ENCODE results near the gene TEKT2.
A peak's percentile ranks its signal among the peaks of the same experiment; 100 is the strongest.

Gene TEKT2

GRCh38 chr1:36087233-36088123 lies 3.6 kb downstream of the TEKT2 start:
- no peak for DNase-seq (ENCODE audit: low read depth in 3 of 3, low spot score in 1 of 3)

GRCh38 chr1:36088265-36088576 lies 4.3 kb downstream of the TEKT2 start:
- DNase-seq (ENCODE audit: low read depth in 3 of 3, low spot score in 1 of 3), result no peak

GRCh38 chr1:36088577-36089392 lies 4.9 kb downstream of the TEKT2 start, which contains the start of gene ADPRS:
Gene ADPRS (plus strand): TSS chr1:36088892. CDS start chr1:36088905, 13 bp downstream.
- DNase-seq (ENCODE audit: low read depth in 3 of 3, low spot score in 1 of 3), result peak; percentile 71 to 88 (median 79)

GRCh38 chr1:36089393-36090121 lies 5.7 kb downstream of the TEKT2 start:
- DNase-seq (ENCODE audit: low read depth in 3 of 3, low spot score in 1 of 3), result no peak

- DNase-seq (ENCODE audit: low read depth in 3 of 3, low spot score in 1 of 3), result no peak
These were observed 7.2 kb downstream of the TEKT2 start for GRCh38 chr1:36091141-36091540.

- DNase-seq (ENCODE audit: low read depth in 3 of 3, low spot score in 1 of 3), result no peak
These were observed 7.8 kb downstream of the TEKT2 start for GRCh38 chr1:36091698-36092097.

- DNase-seq (ENCODE audit: low read depth in 3 of 3, low spot score in 1 of 3), result no peak
These were observed 8.4 kb downstream of the TEKT2 start for GRCh38 chr1:36092166-36092797.

- DNase-seq (ENCODE audit: low read depth in 3 of 3, low spot score in 1 of 3), result no peak
These were observed 8.9 kb downstream of the TEKT2 start for GRCh38 chr1:36092798-36093185.

- DNase-seq (ENCODE audit: low read depth in 3 of 3, low spot score in 1 of 3), result no peak
These were observed 9.3 kb downstream of the TEKT2 start for GRCh38 chr1:36093226-36093625.

- no peak for DNase-seq (ENCODE audit: low read depth in 3 of 3, low spot score in 1 of 3)
These were observed 10.0 kb downstream of the TEKT2 start for GRCh38 chr1:36093929-36094328.

GRCh38 chr1:36094621-36095061 lies 10.7 kb downstream of the TEKT2 start:
- no peak for DNase-seq (ENCODE audit: low read depth in 3 of 3, low spot score in 1 of 3)

- DNase-seq (ENCODE audit: low read depth in 3 of 3, low spot score in 1 of 3), result no peak
These were observed 12.0 kb downstream of the TEKT2 start for GRCh38 chr1:36095760-36096405.

GRCh38 chr1:36096500-36097432 lies 12.9 kb downstream of the TEKT2 start:
- no peak for DNase-seq (ENCODE audit: low read depth in 3 of 3, low spot score in 1 of 3)

GRCh38 chr1:36097693-36098585 lies 14.0 kb downstream of the TEKT2 start:
- DNase-seq (ENCODE audit: low read depth in 3 of 3, low spot score in 1 of 3), result no peak

- DNase-seq (ENCODE audit: low read depth in 3 of 3, low spot score in 1 of 3), result no peak
These were observed 14.9 kb downstream of the TEKT2 start for GRCh38 chr1:36098650-36099365.

GRCh38 chr1:36099681-36100341 lies 15.9 kb downstream of the TEKT2 start:
- DNase-seq (ENCODE audit: low read depth in 3 of 3, low spot score in 1 of 3), result peak; percentile 22 to 67 (median 45)

- DNase-seq (ENCODE audit: low read depth in 3 of 3, low spot score in 1 of 3), result no peak
These were observed 16.5 kb downstream of the TEKT2 start for GRCh38 chr1:36100376-36100775.

Measured in stimulated activated CD4-positive, alpha-beta T cell treated with anti-CD3 and anti-CD28 coated beads, TNF-alpha, amount 100 ng/mL, for 1 hour (primary cell).